Prostate gland (tissue), 2 donors: ENCODE data around the gene GUCY1B1. TPM values are rescaled to one million over a fixed set of nuclear protein-coding genes. Genes with fewer than 3 reads are reported as not detected.

Source experiments
- DNase-seq: peaks from one replicate; pipeline ENCODE4 v3.0.0-alpha.2; 2019; ENCODE audit warnings: low spot score
- H3K27ac ChIP-seq, 2 donors: fragments of 200-600 bp; sonication (generic); 2 replicates each; pipeline ENCODE4 v1.5.1; 2017 to 2019
- H3K27me3 ChIP-seq: fragments of 200-600 bp; sonication (generic); replicated peaks from 2 replicates; pipeline ENCODE4 v1.5.1; 2019; ENCODE audit not compliant: insufficient read depth
- H3K36me3 ChIP-seq, 2 donors: fragments of 200-600 bp; sonication (generic); 1 replicate in 1 of 2; 2 replicates in 1 of 2; pipeline versions ENCODE4 v1.5.1 to v1.8.1; 2017 to 2019
- H3K4me1 ChIP-seq: fragments of 200-600 bp; sonication (generic); replicated peaks from 2 replicates; pipeline ENCODE4 v1.5.1; 2019
- H3K4me3 ChIP-seq, 2 donors: fragments of 200-600 bp; sonication (generic); 2 replicates each; pipeline ENCODE4 v1.5.1; 2017 to 2019
- H3K9me3 ChIP-seq: fragments of 200-600 bp; sonication (generic); 2 replicates; pipeline ENCODE4 v1.5.1; 2017
- POLR2A ChIP-seq: fragments of 450-650 bp; IDR thresholded peaks from one replicate; pipeline ENCODE4 v1.6.1; 2016; ENCODE audit warnings: antibody characterized with exemption, mild to moderate bottlenecking
- POLR2AphosphoS5 ChIP-seq: sonication (generic); formaldehyde crosslinking; IDR thresholded peaks from one replicate; pipeline ENCODE4 v1.6.1; 2017; ENCODE audit warnings: antibody characterized with exemption
- WGBS: methylation state at CpG from one replicate; pipeline ENCODE4 v1.1.5; 2018; 5-methylcytosine and 5-hydroxymethylcytosine counted together
- intact Hi-C: fragments of 100-400 bp; cut with DNase I; formaldehyde crosslinking; loops from one replicate; pipeline ENCODE4 v1.14.2; 2022
- total RNA-seq, 2 donors: library from RNA; depleted of rRNA; stranded (reverse); fragments of >200 nt; gene quantifications; one replicate each; pipeline ENCODE4 v1.1.0, GENCODE V29; 2016
- TF ChIP-seq, protein P1 (sequence below), 4 experiments: fragments of 200-600 bp in 2 of 4; fragments of 450-650 bp in 2 of 4; sonication (generic) in 2 of 4; IDR thresholded peaks; 1 replicate in 3 of 4; 2 replicates in 1 of 4; pipeline ENCODE4 v1.5.1; 2016 to 2019; ENCODE audit warnings: antibody characterized with exemption in 4 of 4, mild to moderate bottlenecking in 2 of 4, moderate library complexity in 2 of 4

GUCY1B1 gene
- total RNA-seq, 2 donors from 2014 or later = 5.6 to 12.6 TPM

DNA sequence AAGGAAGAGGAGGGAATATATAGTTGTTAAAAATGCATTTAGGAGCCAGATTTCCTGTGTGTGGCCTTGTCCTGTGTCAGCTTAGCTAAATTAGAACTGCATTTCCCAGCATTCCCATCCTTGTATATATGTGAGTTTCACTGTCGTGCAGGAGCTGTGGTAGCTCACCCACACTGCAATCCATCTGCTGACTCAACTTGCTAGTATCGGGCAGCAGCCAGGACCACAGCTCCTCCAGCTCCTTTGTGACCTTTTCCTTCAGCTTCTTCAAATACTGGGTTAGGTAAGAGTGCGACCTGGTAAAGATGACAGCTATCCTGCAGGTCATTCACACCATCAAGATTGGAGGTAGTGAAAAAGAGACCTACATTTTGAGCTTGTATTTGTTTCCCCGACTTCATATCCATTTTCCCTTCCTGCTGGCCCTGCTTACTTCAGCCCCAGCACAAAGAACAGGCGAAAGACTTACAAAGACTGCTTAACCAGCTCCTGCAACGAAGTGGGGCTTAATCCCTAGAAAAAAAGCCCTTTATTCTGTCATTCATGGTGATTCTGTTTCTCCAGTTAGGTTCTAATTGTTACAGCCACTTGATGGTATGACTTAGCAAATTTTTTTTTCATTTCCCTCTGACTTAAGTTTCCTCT, 95.9 kb downstream of the GUCY1B1 start:
- Histone ChIP-seq H3K4me3 (no peak overlapping the region), H3K27me3 (no peaks in the 10 kb centered on the region), H3K36me3 (no peaks in the 10 kb centered on the region), H3K27ac (no peak overlapping the region), H3K9me3 (no peaks in the 10 kb centered on the region), H3K4me1 (no peaks in the 10 kb centered on the region)
- TF ChIP-seq, protein P1, sequence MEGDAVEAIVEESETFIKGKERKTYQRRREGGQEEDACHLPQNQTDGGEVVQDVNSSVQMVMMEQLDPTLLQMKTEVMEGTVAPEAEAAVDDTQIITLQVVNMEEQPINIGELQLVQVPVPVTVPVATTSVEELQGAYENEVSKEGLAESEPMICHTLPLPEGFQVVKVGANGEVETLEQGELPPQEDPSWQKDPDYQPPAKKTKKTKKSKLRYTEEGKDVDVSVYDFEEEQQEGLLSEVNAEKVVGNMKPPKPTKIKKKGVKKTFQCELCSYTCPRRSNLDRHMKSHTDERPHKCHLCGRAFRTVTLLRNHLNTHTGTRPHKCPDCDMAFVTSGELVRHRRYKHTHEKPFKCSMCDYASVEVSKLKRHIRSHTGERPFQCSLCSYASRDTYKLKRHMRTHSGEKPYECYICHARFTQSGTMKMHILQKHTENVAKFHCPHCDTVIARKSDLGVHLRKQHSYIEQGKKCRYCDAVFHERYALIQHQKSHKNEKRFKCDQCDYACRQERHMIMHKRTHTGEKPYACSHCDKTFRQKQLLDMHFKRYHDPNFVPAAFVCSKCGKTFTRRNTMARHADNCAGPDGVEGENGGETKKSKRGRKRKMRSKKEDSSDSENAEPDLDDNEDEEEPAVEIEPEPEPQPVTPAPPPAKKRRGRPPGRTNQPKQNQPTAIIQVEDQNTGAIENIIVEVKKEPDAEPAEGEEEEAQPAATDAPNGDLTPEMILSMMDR (IDR thresholded peaks at IDR 0.05) = no peak
- TF ChIP-seq POLR2AphosphoS5 = no peak
- no peak for TF ChIP-seq POLR2A
- 87% methylated on average over 6 of the region's 6 CpGs for WGBS
- DNase-seq = no peak
- intact Hi-C loops = no loop called here

DNA sequence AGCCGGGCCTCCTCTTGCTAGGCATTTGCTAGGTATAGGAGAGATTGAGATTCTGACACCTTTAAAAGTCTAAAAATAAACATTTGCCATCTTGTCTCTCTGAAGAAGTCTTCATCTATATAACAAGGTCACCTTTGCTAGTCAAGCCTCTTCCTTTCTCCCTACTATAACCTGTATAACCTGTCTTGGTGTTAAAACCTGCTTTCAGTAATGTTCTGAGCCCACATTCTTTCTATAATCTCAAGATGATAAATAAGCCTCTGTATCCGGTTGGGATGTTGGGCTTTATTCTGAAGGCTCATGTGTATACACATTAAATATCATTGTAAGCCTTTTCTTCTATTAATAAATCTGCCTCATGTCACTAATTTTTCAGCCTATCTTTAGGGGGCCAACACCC, 97.1 kb downstream of the GUCY1B1 start:
- no peak overlapping the region for H3K4me3 ChIP-seq
- H3K9me3 ChIP-seq = no peaks in the 10 kb centered on the region
- no peak for DNase-seq
- H3K27ac ChIP-seq = peak overlapping the region in 1 of 2 donors; percentile 21
- WGBS = 44% methylated on average over 2 of the region's 2 CpGs
- intact Hi-C loops = no loop called here
- no peaks in the 10 kb centered on the region for H3K27me3 ChIP-seq
- no peaks in the 10 kb centered on the region for H3K36me3 ChIP-seq
- TF ChIP-seq POLR2AphosphoS5 = no peak
- TF ChIP-seq, protein P1 (IDR thresholded peaks at IDR 0.05) = no peak
- no peak for TF ChIP-seq POLR2A
- no peaks in the 10 kb centered on the region for H3K4me1 ChIP-seq

Other genes starting within 250 kb of the GUCY1B1 start
- 100 to 1,000 TPM in 1 of 2 donors, 10 to 100 TPM in 1; 49.8 to 103 TPM for gene GUCY1A1, start 92.2 kb upstream of the GUCY1B1 start, total RNA-seq
- gene ASIC5, start 107.3 kb downstream of the GUCY1B1 start, total RNA-seq = not detected
- 1 to 10 TPM in 1 of 2 donors, under 1 TPM in 1; 0.09 to 4.8 TPM for gene TDO2, start 144.7 kb downstream of the GUCY1B1 start, total RNA-seq
- gene CTSO, start 194.8 kb downstream of the GUCY1B1 start, total RNA-seq = 10 to 100 TPM; 24.9 to 37.5 TPM